GM18861 (cell line): ENCODE results near the gene ANGEL2.
"Not testable (repeated sequence)": the region's sequence is repeated elsewhere in the genome, so short reads cannot be mapped to it uniquely, and the experiment has no call there.

Experiments used
- ATAC-seq: cut with Tn5 transposase; IDR thresholded peaks from one replicate; pipeline ENCODE4 v1.9.1; 2021; ENCODE audit not compliant: unreplicated experiment

ANGEL2 gene, protein sequence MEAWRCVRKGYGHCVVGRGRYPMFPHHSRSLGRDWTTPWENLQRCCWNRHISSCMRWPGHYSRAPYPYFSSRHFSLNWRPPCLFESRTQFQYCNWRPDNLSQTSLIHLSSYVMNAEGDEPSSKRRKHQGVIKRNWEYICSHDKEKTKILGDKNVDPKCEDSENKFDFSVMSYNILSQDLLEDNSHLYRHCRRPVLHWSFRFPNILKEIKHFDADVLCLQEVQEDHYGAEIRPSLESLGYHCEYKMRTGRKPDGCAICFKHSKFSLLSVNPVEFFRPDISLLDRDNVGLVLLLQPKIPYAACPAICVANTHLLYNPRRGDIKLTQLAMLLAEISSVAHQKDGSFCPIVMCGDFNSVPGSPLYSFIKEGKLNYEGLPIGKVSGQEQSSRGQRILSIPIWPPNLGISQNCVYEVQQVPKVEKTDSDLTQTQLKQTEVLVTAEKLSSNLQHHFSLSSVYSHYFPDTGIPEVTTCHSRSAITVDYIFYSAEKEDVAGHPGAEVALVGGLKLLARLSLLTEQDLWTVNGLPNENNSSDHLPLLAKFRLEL

DNA sequence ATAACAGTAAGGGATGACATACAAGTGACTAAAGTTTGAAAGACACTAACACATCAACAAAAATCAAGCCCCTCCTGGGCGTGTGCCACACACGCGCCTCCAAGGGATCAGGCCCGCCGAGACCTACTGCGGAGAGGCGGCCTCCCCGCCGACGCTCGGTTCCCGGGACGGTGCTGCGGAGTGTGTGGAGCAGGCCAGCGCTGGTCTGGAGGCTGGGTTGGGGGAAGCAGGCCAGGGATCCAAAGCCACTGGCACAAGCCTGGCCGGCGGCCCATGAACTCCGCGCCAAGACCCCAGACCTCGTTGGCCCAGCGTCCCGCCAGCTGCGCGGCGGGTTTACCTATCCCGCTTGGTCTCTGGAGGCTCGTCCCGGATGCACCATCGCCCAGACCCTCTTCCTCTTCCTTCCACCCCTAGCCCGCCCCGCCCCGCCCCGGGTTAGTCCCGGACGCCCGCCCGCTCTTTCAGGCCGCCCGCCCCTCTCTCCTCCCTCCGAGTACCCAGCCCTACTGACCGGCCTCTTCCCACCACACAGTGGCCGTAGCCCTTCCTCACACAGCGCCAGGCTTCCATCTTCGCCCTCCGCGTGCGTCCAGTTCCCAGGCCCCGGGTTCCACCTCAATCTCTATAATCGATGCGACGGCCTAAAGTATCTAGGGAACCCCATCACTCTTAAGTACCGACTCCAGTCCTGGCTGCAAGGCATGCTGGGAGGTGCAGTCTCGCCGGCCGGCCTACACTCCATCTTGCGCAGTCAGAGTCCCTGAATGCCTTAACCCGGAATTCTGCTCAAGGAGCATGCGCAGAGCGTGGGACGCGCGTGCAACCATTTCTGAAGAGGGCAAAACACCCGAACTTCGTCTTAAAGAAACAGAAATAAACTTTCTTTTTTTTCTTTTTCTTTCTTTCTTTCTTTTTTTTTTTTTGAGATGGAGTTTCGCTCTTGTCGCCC, at the start of gene ANGEL2:
ANGEL2 (minus strand) TSS at position 769 of the 952 bp plus-strand sequence; CDS start at position 573, 196 bp downstream.
- peak; percentile 87 for ATAC-seq

DNA sequence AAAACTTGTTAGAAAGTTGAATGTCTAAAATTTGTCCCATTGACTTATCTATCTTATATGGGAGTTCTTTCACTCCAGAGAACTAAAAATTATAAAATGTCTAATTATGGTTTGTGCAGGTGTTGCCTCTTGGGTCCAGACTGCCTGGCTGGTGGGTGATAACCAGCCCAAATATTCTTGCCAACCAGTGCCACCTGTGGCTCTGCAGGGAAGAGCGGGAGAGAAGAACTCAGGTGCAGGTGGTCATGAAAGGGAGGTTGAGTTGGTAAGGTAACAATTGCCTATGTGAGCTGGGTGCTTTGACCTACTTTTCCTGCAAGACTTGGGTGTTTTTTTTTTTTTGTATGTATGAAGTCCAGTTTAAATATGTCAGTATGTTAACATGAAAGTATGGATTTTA, 45.6 kb upstream of the ANGEL2 start:
- no peak for ATAC-seq

DNA sequence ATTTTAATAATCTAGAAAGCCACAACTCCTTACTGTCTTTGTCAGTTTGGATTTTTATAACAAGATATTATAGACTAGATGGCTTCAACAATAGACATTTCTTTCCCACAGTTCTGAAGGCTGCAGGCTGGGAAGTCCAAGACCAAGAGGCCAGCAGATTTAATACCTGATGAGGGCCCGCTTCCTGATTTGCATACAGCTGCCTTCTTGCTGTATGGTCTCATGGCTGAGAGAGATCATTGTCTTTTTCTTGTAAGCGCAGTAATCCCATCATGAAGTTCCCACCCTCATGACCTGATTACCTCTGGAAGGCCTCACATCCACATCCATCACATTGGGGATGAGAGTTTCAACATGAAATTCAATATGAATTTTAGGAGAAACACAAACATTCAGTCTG, 45.2 kb upstream of the ANGEL2 start:
- ATAC-seq: no peak

DNA sequence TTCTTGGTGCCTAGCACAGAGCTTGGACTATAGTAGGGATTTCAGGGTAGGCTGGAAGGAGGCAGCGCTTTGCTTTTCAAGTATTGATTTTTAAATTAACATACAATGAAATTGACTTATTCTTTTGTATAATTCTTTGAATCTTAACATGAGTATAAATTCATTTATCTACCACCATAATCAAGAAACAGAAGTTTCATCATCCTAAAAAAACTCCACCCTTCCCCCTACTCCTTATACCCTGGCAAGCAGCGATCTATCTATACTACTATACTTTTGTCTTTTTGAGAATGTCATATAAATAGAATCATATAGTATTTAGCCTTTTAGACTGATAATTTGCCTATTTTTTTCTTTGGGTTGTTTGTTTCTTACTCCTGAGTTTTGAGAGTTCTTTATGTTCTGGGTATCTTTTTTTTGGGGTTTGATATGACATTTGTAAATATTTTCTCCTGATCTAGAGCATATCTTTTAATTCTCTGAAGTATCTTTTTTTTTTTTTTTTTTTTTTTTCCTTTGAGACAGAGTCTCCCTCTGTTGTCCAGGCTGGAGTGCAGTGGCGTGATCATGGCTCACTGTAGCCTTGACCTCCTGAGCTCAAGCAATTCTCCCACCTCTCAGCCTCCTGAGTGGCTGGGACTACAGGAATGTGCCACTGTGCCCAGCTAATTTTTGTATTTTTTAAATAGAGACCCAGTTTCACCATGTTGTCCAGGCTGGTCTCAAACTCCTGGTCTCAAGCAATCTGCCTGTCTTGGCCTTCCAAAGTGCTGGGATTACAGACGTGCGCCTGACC, 41.8 kb upstream of the ANGEL2 start:
- ATAC-seq: no peak

DNA sequence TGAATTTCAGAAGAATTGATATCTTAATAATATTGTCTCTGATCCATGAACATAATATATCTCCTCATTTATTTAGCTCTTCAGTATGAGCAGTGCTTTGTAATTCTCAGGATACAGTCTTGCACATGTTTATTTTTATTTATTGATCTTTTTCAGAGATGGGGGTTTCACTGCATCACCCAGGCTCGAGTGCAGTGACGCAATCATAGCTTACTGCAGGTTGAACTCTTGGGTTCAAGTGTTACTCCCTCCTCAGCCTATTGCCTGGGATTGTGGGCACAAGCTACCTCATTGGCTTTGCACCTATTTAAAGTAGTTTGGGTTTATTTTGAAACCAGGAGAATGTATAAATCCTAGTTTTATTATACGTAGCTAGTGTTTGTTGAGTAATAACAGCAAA, 40.1 kb upstream of the ANGEL2 start:
- ATAC-seq: no peak

DNA sequence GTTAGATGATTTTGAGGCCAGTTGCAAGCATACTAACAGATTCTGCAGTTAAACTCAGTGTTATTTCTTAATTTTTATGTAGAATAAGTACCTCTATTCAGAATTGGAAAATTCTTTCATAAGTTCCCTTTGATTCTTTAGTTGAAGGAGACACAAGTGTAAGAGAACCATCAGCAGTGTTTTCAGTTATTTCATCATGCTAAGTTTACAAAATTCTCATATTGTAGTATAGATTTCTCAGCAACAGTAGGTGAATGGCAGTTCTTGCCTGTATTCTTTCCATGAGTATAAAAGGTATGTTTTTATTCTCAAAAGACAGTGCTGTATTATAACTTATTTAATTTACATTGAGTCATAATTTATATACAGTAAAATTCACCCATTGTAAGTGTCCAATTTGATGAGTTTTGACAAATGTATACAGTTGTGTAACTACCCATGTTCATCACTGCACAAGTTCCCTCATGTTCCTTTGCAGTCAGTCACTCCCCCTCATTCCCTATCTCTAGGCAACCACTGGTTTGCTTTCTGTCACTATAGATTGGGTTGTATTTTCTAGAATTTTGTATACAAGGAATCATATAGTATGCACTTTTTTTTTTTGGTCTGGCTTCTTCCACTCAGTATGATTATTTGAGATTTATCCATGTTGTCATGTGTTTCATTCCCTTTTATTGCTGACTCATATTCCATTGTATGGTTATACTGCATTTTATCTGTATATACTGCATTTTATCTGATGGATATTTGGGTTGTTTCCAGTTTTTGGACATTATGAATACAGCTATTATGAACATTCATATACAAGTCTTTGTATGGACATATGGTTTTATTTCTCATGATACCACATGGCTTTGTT, 39.3 kb upstream of the ANGEL2 start:
- ATAC-seq: no peak

DNA sequence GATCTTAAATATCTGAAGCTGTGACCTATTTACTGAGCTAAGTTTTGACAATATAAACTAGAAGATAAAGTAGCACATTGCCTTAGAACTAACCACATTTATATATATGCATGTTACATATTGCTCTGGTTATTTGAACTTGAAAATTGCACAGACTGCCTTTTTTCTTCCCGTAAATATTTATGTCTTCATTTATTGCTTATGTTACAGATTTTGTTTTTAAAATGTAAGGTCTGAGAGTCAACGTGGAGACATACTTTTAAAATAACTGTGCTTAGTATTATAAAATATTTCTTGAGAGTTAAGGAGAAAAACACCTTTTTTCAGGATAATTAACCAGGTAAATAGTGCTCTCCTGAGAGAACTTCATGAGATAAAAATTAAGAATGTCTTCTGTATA, 38.5 kb upstream of the ANGEL2 start:
- no peak for ATAC-seq

DNA sequence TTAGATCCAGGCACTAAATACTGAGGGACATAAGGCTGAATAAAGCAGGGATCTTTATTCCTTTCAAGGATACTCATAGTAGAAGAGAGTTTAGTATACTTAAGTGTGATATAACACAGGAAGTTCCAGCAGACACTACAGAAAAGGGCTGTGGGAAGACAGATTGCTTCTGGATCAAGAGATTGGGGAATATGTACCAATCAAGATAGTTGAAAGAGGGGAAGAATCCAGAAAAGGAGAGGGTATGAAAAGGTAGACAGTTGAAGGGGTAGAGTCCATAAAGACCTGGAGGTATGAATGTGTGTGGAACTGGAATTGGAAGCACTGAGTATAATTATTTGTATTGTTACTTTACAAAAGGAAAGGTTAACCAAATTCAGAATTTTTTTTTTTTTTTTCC, 37.8 kb upstream of the ANGEL2 start:
- ATAC-seq: no peak

DNA sequence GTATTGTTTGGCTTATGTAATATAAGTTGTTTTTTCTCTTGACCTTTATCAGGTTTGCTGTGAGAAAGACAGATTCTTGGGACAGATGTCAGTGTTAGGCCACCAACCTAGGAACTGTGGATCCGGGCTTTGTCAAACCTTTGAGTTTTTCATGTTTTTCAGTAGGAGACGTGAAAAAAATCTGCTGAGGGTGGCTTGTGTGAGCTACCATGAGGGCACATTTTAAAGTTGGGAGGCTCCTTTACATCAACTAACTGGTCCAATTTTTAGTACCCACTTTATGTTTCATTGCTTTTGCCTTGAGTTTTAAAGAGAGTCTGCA, 36.2 kb upstream of the ANGEL2 start:
- no peak for ATAC-seq

DNA sequence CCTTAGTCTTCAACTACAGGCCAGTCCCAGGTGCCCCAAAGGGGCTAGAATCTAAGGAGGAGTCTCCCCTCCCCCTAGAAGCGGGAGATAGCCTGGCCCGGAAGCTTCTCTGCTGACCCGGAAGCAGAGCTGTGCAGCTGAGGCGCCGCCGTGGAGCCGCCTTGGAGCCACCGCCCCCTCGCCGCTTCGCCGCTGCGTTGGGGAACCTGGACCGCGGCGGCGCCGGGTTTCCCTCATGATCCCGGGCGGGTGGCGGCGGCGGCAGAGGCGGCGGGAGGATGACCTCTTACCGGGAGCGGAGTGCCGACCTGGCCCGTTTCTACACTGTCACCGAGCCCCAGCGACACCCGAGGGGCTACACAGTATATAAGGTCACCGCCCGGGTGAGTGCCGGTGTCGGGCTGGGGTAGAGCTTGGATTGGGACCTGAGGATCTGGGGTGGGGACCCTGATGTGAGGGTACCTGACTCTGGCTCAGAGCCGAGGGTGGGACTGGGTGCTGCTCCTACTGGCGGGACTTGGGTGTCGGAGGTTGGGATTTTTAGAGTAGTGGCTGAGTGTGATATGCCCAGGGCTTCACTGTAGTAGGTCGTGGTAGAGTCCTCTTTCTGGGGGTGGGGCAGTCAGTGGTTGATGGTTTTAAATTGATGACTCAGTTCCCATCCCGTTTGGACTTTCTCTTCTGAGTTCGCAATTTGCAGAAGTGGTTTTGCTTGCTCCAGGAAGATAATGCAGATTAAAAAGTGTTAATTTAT, 35.6 kb upstream of the ANGEL2 start, which contains the start of gene RPS6KC1:
RPS6KC1 (plus strand) TSS at position 115 of the 754 bp plus-strand sequence; CDS start at position 279, 164 bp downstream.
- ATAC-seq: peak; percentile 97

DNA sequence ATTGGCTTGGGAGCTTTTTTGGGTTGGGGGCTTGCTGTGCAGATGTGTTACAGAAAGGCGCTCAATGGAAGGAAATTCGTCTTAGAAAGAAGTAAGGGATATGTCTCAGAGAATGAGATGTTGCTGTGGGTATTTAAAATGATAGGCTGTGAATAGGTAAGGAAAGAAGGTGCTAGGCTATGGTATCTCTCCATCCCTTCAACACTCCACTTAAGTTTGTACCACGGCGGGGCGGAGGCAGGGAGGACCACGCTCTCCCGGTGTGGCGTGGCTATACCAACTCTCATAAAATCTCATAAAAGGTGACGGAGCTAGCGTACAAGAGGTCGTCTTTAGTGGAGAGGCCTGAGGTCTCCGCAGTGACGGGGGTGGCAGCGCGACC, 35.1 kb upstream of the ANGEL2 start:
- no peak for ATAC-seq

DNA sequence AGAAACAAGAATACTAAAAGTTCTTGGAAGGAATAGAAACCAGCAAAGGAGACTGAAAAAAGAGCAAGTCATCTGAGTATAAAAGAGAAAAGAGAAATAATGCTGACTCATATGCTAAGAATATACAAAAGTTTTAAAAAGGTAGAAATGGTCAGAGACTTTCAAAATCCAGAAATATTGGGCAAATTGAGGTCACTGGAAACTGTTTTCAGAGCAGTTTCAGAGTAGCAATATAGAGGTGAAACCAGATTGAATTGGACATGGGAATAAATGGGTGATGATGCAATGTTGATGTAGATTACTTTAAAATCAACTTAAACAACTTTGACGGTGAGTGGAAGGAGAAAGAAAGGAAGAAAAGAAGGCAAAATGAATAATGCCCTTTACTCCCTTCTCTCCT, 33.6 kb upstream of the ANGEL2 start:
- no peak for ATAC-seq

DNA sequence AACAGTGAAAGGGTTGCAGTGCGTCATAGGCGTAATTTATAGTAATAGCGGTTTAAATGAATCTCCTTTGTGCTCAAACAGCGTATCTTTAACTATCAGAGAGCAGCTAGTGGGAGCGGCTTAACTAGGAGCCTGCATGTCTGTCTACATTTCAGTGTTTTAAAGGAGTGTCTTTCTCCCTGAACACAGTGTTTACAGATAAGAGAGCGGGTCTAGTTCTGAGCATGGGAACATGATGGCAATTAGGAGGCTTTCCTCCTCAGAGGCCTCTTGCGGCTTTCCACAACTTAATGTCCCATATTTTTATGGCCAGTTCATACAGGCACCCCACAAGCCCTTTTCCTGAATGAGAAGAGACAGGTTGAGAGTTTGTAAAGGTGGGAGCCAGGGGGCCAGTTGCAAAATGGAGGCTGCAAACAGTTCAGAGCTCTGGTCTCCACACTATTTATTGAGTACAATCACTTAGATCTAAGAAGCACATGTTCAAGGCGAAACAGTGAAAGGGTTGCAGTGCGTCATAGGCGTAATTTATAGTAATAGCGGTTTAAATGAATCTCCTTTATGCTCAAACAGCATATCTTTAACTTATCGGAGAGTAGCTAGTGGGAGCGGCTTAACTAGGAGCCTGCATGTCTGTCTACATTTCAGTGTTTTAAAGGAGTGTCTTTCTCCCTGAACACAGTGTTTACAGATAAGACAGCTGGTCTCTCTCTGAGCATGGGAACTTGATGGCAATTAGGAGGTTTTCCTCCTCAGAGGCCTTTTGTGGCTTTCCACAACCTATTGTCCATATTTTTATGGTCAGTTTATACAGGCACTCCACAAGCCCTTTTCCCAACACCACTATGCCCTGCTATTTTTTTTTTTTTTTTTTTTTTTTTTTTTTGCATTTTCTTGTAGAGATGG, 29.9 kb upstream of the ANGEL2 start:
- not testable (repeated sequence) for ATAC-seq

DNA sequence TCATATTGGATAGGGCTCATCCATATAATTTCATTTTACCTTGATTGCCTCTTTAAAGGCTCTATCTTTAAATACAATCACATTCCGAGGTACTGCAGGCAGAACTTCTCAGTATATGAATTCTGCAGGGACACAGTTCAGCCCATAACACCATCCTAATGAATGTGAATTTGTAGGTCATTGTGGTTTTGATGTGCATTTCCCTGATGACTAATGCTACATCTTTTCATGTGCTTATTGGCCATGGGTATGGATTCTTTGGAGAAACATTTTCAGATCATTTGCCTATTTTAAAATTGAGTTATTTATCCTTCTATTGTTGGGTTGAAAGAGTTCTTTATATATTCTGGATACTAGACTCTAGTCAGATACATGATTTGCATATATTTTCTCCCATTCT, 25.8 kb upstream of the ANGEL2 start:
- no peak for ATAC-seq

DNA sequence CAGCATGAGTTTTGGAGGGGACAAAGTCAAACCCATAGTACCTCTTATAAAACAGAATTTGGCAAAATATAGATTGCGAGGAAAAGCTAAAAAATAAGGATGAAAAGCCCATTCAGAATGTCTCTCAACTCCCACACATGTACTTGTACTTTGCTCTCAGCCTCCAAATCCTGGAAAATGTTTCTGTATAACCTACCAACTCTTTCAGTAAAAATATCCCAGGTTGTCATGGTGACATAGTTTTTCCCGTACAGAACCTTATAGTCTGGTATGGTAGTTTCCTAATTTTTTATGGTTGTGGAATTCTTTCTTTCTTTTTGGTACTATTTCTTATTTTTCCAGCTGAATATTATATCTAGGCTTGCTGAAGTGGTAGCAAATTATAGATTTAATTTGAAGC, 19.9 kb upstream of the ANGEL2 start:
- ATAC-seq: no peak

DNA sequence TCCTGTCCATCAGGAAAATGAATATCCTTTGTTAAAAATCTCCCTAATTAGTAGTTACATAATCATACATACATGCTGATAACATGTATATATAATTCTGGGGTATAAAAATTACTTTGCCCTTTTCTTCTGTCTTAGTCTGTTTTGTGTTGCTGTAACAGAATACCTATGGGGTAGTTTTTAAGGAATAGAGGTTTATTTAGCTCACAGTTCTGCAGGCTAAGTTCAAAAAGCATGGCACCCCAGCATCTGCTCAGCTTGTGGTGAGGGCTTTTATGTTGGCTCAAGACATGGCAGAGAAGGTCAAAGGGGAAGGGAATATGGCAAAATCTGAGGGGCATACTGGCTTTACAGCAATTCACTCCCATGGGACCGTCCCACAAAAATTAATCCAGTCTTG, 19.0 kb upstream of the ANGEL2 start:
- ATAC-seq: no peak

DNA sequence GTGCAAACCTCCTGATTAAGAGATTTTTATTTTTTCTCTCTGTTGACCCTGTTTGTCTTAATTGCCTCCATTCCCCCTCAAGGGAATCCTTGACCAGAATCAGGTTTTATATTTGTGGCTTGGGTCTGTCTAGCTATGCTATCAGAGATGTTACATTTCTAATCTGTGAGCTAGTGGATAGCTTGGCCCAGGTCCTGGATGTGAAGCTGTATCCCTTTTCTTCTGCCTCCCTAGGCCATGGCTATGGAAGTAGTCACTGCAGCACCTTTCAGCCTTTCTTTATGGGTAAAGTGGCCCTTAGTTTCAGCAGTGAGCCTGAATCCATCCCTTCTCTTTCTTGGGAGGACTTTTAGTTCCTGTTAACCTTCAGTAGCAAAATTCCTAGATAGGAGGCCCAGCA, 17.0 kb upstream of the ANGEL2 start:
- no peak for ATAC-seq

DNA sequence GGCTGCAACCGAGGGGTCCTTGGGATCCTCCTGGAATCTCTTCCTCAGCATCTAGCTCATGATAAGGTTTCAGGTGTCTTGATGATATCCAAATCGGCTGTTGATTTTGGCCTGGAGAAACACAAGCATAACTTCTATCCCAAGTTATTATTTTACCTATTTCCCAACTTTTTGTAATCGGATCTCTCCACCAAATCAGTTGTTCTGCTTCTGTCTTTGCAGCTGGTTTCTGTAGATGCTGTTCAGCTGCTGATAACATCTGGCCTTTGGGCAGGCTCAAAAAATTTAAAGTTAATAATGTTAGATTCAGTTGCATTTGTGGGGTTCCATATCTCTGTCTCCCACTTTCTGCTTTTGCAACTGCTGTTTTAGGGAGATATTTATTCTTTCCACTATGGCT, 11.4 kb upstream of the ANGEL2 start:
- not testable (repeated sequence) for ATAC-seq
